ENCODE results near the gene FGF14. TPM values are rescaled to one million over a fixed set of nuclear protein-coding genes. Genes with fewer than 3 reads are reported as not detected.

The FGF14 gene
- total RNA-seq, 4 donors from 2014 or later: 0.08 to 1.4 (median 0.22) TPM

DNA sequence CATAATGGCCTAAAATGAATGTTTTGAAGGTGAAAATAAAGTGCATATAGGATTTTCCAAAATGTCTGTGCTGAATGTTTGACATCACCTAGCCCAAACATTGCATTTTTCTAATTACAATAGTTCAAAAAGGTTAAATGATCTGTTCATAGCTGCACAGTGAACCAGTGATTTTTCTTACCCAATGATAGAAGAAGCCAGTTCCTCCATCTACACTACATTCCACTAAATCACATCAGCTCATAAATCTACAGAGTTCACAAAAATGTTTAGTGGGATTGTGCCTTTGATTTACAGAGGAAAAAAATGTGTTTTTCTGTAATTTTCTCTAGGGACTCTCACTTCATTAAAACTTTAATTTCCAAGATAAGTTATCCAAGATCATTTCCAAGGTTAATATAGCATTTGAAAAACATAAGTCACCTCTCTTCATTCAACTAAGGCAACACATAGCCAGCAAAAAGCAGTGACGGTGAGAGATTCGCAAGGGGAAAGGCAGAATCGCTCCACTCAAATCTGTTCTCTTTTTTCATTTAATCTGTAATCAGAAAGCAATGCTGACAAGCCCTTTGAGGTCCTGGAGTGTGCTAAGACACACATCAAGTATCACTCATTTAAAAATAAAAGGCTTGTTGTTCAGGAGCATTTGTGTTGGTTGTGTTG, 194.0 kb downstream of the FGF14 start:
- TF ChIP-seq POLR2AphosphoS5 (IDR thresholded peaks at IDR 0.05): no peak
- TF ChIP-seq, protein P1, sequence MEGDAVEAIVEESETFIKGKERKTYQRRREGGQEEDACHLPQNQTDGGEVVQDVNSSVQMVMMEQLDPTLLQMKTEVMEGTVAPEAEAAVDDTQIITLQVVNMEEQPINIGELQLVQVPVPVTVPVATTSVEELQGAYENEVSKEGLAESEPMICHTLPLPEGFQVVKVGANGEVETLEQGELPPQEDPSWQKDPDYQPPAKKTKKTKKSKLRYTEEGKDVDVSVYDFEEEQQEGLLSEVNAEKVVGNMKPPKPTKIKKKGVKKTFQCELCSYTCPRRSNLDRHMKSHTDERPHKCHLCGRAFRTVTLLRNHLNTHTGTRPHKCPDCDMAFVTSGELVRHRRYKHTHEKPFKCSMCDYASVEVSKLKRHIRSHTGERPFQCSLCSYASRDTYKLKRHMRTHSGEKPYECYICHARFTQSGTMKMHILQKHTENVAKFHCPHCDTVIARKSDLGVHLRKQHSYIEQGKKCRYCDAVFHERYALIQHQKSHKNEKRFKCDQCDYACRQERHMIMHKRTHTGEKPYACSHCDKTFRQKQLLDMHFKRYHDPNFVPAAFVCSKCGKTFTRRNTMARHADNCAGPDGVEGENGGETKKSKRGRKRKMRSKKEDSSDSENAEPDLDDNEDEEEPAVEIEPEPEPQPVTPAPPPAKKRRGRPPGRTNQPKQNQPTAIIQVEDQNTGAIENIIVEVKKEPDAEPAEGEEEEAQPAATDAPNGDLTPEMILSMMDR (IDR thresholded peaks at IDR 0.05): no peak
- no peak for TF ChIP-seq EP300 (IDR thresholded peaks at IDR 0.05)
- no peak for TF ChIP-seq POLR2A (IDR thresholded peaks at IDR 0.05)
- Histone ChIP-seq H3K27me3 (no peaks in the 10 kb centered on the region), H3K27ac (no peak overlapping the region), H3K36me3 (no peaks in the 10 kb centered on the region), H3K4me1 (no peaks in the 10 kb centered on the region), H3K9me3 (no peaks in the 10 kb centered on the region), H3K4me3 (no peak overlapping the region)
- DNase-seq (ENCODE audit: low spot score in 2 of 2): no peak
- WGBS: 76% methylated on average over 3 of the region's 3 CpGs

DNA sequence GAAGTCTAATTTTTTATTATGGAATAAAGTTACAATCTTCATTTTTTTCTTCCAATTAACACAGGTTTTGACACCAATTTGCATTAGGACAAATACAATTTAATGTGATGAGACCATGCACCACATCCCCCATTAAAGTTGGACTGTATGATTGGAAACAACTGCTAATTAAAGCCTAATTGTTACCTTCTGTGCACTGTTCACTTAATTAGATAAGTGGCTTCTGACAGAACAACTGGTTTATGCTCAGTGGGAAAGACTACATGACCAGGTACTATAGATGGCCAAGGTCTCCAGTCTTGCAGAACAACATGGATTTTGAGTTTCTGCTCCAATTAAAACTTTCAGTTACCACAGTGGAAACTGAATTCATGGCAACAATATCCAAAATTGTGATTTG, 198.1 kb downstream of the FGF14 start:
- no peak for DNase-seq (ENCODE audit: low spot score in 2 of 2)
- Histone ChIP-seq H3K27me3 (no peaks in the 10 kb centered on the region), H3K27ac (no peak overlapping the region), H3K4me3 (no peak overlapping the region), H3K9me3 (no peaks in the 10 kb centered on the region), H3K4me1 (no peaks in the 10 kb centered on the region), H3K36me3 (no peaks in the 10 kb centered on the region)
- TF ChIP-seq EP300 (IDR thresholded peaks at IDR 0.05): no peak
- TF ChIP-seq POLR2A (IDR thresholded peaks at IDR 0.05): no peak
- TF ChIP-seq POLR2AphosphoS5 (IDR thresholded peaks at IDR 0.05): no peak
- TF ChIP-seq, protein P1 (IDR thresholded peaks at IDR 0.05): no peak

DNA sequence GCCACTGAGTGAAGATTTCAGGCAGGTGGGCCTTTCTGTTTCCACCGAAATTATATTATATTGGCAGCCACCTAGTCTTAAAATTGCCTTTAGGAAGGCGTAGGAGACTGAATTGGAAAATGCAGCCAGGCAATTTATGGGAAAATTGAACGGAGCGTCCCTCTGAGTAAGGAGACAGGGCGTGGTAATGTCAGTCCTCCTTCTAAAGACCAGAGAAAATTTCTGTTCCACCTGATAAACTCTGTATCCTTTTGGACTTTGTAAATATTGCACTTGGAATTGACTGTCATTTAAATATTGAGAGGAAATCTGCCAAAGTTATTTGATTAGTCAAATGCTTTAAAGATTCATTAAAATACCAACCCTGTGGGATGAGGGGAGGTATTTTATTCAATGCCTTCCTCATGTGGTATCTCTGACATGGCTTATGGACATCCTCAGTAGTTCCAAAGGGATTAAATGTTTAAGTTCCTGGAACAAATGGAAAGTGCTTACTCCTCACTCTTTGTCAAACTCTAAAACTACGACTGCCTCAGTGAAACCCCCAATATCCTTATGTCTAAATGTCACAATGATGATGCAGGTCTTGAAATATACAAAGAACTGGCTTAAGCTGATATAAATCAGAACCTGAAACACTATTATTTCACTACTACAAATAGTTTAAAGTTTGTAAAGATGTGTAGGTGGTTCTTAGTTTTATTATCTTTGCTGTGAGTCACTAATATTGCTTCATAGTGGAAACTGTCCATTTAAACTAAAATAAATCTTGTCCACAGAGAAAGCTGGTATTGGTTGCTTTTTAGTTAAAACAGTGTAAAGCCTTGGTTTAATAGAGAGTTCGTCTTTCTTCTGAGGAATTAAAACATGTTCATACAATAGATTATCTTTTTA, 203.2 kb downstream of the FGF14 start:
- DNase-seq (ENCODE audit: low spot score in 2 of 2): no peak
- TF ChIP-seq, protein P1 (IDR thresholded peaks at IDR 0.05): no peak
- no peak for TF ChIP-seq EP300 (IDR thresholded peaks at IDR 0.05)
- no peak for TF ChIP-seq POLR2AphosphoS5 (IDR thresholded peaks at IDR 0.05)
- no peak for TF ChIP-seq POLR2A (IDR thresholded peaks at IDR 0.05)
- no peaks in the 10 kb centered on the region for H3K9me3 ChIP-seq
- H3K27ac ChIP-seq: no peak overlapping the region
- no peaks in the 10 kb centered on the region for H3K27me3 ChIP-seq
- no peak overlapping the region for H3K4me3 ChIP-seq
- 74% methylated on average over 7 of the region's 7 CpGs for WGBS
- H3K36me3 ChIP-seq: no peaks in the 10 kb centered on the region
- no peaks in the 10 kb centered on the region for H3K4me1 ChIP-seq

DNA sequence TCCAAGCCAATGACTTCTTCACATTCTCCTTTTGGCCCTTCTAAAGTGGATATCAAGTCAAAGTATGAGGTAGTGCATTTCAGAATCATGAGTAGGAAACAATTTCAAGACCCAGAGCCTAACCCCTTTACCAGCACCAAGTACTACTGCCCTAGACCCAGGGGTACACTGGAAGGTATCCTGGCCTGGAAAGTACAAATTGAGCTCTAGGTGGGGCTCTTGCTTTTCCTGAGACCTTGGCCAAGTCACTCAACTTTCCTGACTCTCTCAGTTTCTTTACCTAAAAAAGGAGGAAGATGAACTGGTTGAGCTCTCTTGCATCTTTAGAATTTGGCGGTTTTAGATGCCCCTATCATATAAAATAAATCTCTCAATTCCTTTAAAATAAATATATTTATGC, 204.7 kb downstream of the FGF14 start:
- no peak for DNase-seq (ENCODE audit: low spot score in 2 of 2)
- no peak overlapping the region for H3K27ac ChIP-seq
- no peaks in the 10 kb centered on the region for H3K27me3 ChIP-seq
- TF ChIP-seq, protein P1 (IDR thresholded peaks at IDR 0.05): no peak
- no peak for TF ChIP-seq EP300 (IDR thresholded peaks at IDR 0.05)
- TF ChIP-seq POLR2A (IDR thresholded peaks at IDR 0.05): no peak
- TF ChIP-seq POLR2AphosphoS5 (IDR thresholded peaks at IDR 0.05): no peak
- no peaks in the 10 kb centered on the region for H3K9me3 ChIP-seq
- no peak overlapping the region for H3K4me3 ChIP-seq
- H3K36me3 ChIP-seq: no peaks in the 10 kb centered on the region
- no peaks in the 10 kb centered on the region for H3K4me1 ChIP-seq
- WGBS: 83% methylated on average over 1 of the region's 1 CpG
